HepG2 (cell line): ENCODE results near the gene PCNT. TPM values are rescaled to one million over a fixed set of nuclear protein-coding genes. Genes with fewer than 3 reads are reported as not detected.

Experiments used
- GMEB1 ChIP-seq: sonication (generic); formaldehyde crosslinking; IDR thresholded peaks from 2 replicates; pipeline ENCODE4 v1.5.1; 2020; ENCODE audit warnings: missing genetic modification reagents, mild to moderate bottlenecking, borderline replicate concordance
- GMEB2 ChIP-seq: IDR thresholded peaks from 2 replicates; pipeline ENCODE4 v1.6.1; 2016; ENCODE audit warnings: missing biosample characterization, missing genetic modification reagents, low read depth
- PLSCR1 ChIP-seq: sonication (generic); formaldehyde crosslinking; IDR thresholded peaks from 2 replicates; pipeline ENCODE4 v1.5.0; 2020; ENCODE audit warnings: missing genetic modification reagents, mild to moderate bottlenecking, borderline replicate concordance
- TIGD3 ChIP-seq: sonication (generic); formaldehyde crosslinking; IDR thresholded peaks from 2 replicates; pipeline ENCODE4 v1.5.1; 2020; ENCODE audit warnings: mild to moderate bottlenecking, missing genetic modification reagents, borderline replicate concordance
- ZNF563 ChIP-seq: sonication (generic); formaldehyde crosslinking; IDR thresholded peaks from 2 replicates; pipeline ENCODE4 v1.8.0; 2022; ENCODE audit warnings: mild to moderate bottlenecking, moderate library complexity, missing genetic modification reagents
- ZNF878 ChIP-seq: sonication (generic); formaldehyde crosslinking; IDR thresholded peaks from 2 replicates; pipeline ENCODE4 v1.8.1; 2023; ENCODE audit warnings: mild to moderate bottlenecking, missing genetic modification reagents, moderate library complexity
- polyA plus RNA-seq, 8 experiments: library from polyadenylated mRNA; depleted of rRNA in 3 of 8; stranded (reverse) in 7 of 8; unstranded in 1 of 8; fragments of >200 nt; fragmentation: Illumina TruSeq in 4 of 8; extraction: Trizol in 4 of 8; gene quantifications; 2 replicates each; pipeline versions ENCODE4 v1.2.1 to v1.2.3, GENCODE V29; 2011 to 2016; ENCODE audit warnings: low read depth in 4 of 8, missing spikeins in 1 of 8, mixed read lengths in 1 of 8; ENCODE audit not compliant: insufficient read depth in 1 of 8
- total RNA-seq, 5 experiments: library from RNA; depleted of rRNA; stranded (reverse); fragments of >200 nt; fragmentation: Illumina TruSeq; extraction: Trizol; gene quantifications; 2 replicates each; pipeline ENCODE4 v1.2.3, GENCODE V29; 2016; ENCODE audit warnings: low read depth in 1 of 5
- TF ChIP-seq, protein P1 (sequence below): sonication (generic); formaldehyde crosslinking; IDR thresholded peaks from 2 replicates; pipeline ENCODE4 v1.9.0; 2022; ENCODE audit warnings: missing genetic modification reagents, mild to moderate bottlenecking, borderline replicate concordance
- TF ChIP-seq, protein P2 (sequence below): sonication (generic); formaldehyde crosslinking; conservative IDR thresholded peaks from 2 replicates; pipeline ENCODE4 v1.4.0; 2020; ENCODE audit warnings: mild to moderate bottlenecking, missing genetic modification reagents, moderate library complexity

PCNT gene
- total and polyA plus RNA-seq, 2 of the 13 experiments (the other 11 are each of a cell fraction or from before 2014, with no cell fraction given), result 5.6 to 12.4 TPM

DNA sequence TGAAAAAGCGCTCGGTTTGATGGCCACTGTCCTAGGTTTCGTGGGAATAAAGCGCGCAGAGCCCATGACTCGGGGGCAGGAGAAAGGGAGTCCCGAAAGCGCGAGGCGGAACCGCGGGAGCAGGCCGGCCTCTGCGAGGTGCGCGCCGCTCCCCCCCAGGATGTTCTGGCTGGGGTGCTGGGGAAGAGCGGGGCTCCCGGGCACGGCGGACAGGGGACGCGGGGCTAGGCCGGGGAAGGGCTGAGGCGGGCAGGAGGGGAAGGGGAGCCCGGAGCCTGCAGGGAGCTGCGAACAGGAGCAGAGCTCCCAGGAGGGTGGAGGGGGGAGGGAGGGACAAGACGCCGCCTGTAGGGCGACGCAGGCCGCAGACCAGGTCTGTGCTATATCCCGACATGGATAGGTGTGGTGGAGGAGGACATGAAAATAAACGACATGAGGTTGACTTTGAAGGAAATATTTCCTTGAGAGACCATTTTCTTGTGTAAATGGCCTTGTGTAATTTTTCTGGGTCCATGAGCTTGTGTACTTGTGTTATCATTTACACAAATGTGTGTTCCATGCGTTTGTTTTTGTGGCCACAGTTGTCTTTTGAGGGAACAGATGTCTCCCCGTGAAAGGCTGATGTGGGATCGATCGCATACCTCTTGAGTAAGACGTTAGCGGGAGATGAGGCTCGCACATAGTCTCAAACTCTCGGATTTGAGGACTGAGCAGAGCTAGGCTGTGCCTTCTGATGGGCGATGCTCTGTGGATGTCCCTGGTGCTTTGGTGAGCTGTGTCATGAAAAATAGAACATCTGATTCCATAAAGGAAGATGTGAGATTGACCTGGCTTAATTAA is 1.3 kb downstream of the PCNT start (continued):
- TF ChIP-seq TIGD3 (CRISPR knock-in tag), result no peak
- TF ChIP-seq, protein P1, sequence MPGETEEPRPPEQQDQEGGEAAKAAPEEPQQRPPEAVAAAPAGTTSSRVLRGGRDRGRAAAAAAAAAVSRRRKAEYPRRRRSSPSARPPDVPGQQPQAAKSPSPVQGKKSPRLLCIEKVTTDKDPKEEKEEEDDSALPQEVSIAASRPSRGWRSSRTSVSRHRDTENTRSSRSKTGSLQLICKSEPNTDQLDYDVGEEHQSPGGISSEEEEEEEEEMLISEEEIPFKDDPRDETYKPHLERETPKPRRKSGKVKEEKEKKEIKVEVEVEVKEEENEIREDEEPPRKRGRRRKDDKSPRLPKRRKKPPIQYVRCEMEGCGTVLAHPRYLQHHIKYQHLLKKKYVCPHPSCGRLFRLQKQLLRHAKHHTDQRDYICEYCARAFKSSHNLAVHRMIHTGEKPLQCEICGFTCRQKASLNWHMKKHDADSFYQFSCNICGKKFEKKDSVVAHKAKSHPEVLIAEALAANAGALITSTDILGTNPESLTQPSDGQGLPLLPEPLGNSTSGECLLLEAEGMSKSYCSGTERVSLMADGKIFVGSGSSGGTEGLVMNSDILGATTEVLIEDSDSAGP (CRISPR knock-in tag), result no peak; the same call in none of the 2 replicates
- TF ChIP-seq ZNF878, result no peak
- TF ChIP-seq, protein P2, sequence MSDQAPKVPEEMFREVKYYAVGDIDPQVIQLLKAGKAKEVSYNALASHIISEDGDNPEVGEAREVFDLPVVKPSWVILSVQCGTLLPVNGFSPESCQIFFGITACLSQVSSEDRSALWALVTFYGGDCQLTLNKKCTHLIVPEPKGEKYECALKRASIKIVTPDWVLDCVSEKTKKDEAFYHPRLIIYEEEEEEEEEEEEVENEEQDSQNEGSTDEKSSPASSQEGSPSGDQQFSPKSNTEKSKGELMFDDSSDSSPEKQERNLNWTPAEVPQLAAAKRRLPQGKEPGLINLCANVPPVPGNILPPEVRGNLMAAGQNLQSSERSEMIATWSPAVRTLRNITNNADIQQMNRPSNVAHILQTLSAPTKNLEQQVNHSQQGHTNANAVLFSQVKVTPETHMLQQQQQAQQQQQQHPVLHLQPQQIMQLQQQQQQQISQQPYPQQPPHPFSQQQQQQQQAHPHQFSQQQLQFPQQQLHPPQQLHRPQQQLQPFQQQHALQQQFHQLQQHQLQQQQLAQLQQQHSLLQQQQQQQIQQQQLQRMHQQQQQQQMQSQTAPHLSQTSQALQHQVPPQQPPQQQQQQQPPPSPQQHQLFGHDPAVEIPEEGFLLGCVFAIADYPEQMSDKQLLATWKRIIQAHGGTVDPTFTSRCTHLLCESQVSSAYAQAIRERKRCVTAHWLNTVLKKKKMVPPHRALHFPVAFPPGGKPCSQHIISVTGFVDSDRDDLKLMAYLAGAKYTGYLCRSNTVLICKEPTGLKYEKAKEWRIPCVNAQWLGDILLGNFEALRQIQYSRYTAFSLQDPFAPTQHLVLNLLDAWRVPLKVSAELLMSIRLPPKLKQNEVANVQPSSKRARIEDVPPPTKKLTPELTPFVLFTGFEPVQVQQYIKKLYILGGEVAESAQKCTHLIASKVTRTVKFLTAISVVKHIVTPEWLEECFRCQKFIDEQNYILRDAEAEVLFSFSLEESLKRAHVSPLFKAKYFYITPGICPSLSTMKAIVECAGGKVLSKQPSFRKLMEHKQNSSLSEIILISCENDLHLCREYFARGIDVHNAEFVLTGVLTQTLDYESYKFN (CRISPR knock-in tag), result no peak
- TF ChIP-seq ZNF563, result no peak
- no peak for TF ChIP-seq GMEB1
- no peak for TF ChIP-seq GMEB2 (CRISPR knock-in tag)
- no peak for TF ChIP-seq PLSCR1 (CRISPR knock-in tag)
